SJCRH30 (cell line): ENCODE measurements around the gene RPL35. TPM values are rescaled to one million over a fixed set of nuclear protein-coding genes. Genes with fewer than 3 reads are reported as not detected.
"Not testable (repeated sequence)": the region's sequence is repeated elsewhere in the genome, so short reads cannot be mapped to it uniquely, and the experiment has no call there.

Source experiments
- DNase-seq, 2 experiments: peaks; one replicate each; pipeline ENCODE4 v3.0.0-alpha.2; 2015 to 2020
- H3K27ac ChIP-seq: fragments of 250-450 bp; sonication (Bioruptor Pico); 2 replicates; pipeline ENCODE4 v1.5.1; 2020; ENCODE audit warnings: mild to moderate bottlenecking, moderate library complexity
- H3K27me3 ChIP-seq: fragments of 250-450 bp; sonication (Bioruptor Pico); 2 replicates; pipeline ENCODE4 v1.5.1; 2020; ENCODE audit warnings: mild to moderate bottlenecking, moderate library complexity
- H3K36me3 ChIP-seq: fragments of 250-450 bp; sonication (Bioruptor Pico); 2 replicates; pipeline ENCODE4 v1.5.1; 2020; ENCODE audit warnings: mild to moderate bottlenecking, moderate library complexity
- H3K4me1 ChIP-seq: fragments of 250-450 bp; sonication (Bioruptor Pico); 2 replicates; pipeline ENCODE4 v1.5.1; 2020; ENCODE audit warnings: mild to moderate bottlenecking, moderate library complexity
- H3K4me3 ChIP-seq: fragments of 250-450 bp; sonication (Bioruptor Pico); 2 replicates; pipeline ENCODE4 v1.5.1; 2020; ENCODE audit warnings: mild to moderate bottlenecking, moderate library complexity
- H3K9me3 ChIP-seq: fragments of 250-450 bp; sonication (Bioruptor Pico); replicated peaks from 2 replicates; pipeline ENCODE4 v1.5.1; 2020; ENCODE audit warnings: mild to moderate bottlenecking, moderate library complexity
- total RNA-seq: library from RNA; depleted of rRNA; stranded (reverse); fragments of >200 nt; shearing (Covaris generic); gene quantifications from 2 replicates; pipeline ENCODE4 v1.2.3, GENCODE V29; 2014

Gene RPL35
- total RNA-seq, 1 experiment from 2014 or later: 3,495 TPM

DNA sequence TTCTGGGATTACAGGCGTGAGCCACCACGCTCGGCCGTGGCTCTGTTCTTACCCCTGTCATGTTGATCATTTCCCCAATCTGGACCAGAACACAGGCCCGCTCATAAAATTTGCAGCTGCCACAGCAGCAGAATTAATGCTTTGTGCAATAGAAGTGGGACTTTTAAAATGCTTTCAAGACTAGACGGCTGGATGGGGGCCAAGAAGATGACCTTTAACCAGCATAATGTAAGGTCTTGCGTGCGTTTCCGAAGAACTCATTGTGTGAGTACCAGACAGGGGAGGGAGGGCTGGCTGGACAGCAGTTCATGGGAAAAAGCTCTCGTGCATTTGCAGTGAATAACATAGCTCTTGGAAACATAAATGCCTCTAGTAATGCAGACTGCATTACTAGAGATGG lies 12.0 kb downstream of the RPL35 start:
- Histone ChIP-seq H3K36me3 (no peaks in the 10 kb centered on the region), H3K9me3 (no peaks in the 10 kb centered on the region), H3K4me3 (no peak overlapping the region), H3K4me1 (peaks cover 27% of the 10 kb centered on the region), H3K27me3 (no peaks in the 10 kb centered on the region), H3K27ac (no peak overlapping the region)
- peak; percentile 46 to 55 for DNase-seq

DNA sequence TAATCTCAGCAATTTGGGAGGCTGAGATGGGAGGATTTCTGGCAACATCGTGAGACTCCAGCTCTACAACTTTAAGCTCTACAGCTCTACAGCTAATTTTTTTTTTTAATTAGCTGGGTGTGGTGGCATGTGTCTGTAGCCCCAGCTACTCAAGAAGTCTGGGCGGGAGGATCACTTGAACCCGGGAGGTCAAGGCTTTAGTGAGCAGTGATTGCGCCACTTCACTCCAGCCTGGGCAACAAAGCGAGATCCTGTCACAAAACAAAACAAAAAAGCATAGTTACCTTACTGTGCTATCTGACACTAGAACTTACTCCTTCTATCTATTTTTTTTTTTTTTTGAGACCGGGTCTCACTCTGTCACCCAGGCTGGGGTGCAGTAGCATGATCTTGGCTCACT lies 14.8 kb downstream of the RPL35 start:
- Histone ChIP-seq H3K27me3 (no peaks in the 10 kb centered on the region), H3K4me3 (no peak overlapping the region), H3K9me3 (no peaks in the 10 kb centered on the region), H3K4me1 (peaks cover 17% of the 10 kb centered on the region), H3K36me3 (no peaks in the 10 kb centered on the region), H3K27ac (no peak overlapping the region)
- no peak for DNase-seq

- H3K4me3 ChIP-seq, H3K9me3 ChIP-seq, H3K36me3 ChIP-seq, DNase-seq, H3K27me3 ChIP-seq, H3K27ac ChIP-seq: not testable (repeated sequence)
- H3K4me1 ChIP-seq: peaks cover 17% of the 10 kb centered on the region
Observed at GRCh38 chr9:124846467-124846866, 15.3 kb downstream of the RPL35 start.

DNA sequence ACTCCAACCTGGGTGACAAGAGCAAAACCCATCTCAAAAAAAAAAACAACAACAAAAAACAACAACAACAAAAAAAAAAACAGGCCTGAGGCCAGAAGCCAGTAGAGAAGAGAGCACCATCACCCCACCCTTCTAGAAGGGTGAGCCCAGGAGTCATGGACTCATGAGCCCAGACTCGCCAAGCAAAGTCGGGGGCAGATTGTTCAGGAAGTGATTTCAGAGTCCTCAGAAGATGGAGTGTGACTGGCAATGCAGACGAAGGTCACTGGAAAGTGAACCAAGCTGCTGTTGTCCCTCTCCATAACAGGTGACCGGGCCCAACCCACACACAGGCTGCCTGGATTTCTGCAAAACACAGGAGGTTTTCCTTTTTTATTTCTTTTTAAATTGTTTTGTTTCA lies 17.5 kb downstream of the RPL35 start:
- no peaks in the 10 kb centered on the region for H3K9me3 ChIP-seq
- no peaks in the 10 kb centered on the region for H3K36me3 ChIP-seq
- H3K4me1 ChIP-seq: peaks cover 26% of the 10 kb centered on the region
- H3K27me3 ChIP-seq: no peaks in the 10 kb centered on the region
- DNase-seq: peak in 1 of 2 experiments; percentile 11
- no peak overlapping the region for H3K27ac ChIP-seq
- H3K4me3 ChIP-seq: no peak overlapping the region

- Histone ChIP-seq H3K4me1 (peaks cover 29% of the 10 kb centered on the region), H3K27me3 (no peaks in the 10 kb centered on the region), H3K4me3 (no peak overlapping the region), H3K9me3 (no peaks in the 10 kb centered on the region), H3K27ac (no peak overlapping the region), H3K36me3 (no peaks in the 10 kb centered on the region)
- no peak for DNase-seq
Observed at GRCh38 chr9:124843456-124844034, 18.2 kb downstream of the RPL35 start.

DNA sequence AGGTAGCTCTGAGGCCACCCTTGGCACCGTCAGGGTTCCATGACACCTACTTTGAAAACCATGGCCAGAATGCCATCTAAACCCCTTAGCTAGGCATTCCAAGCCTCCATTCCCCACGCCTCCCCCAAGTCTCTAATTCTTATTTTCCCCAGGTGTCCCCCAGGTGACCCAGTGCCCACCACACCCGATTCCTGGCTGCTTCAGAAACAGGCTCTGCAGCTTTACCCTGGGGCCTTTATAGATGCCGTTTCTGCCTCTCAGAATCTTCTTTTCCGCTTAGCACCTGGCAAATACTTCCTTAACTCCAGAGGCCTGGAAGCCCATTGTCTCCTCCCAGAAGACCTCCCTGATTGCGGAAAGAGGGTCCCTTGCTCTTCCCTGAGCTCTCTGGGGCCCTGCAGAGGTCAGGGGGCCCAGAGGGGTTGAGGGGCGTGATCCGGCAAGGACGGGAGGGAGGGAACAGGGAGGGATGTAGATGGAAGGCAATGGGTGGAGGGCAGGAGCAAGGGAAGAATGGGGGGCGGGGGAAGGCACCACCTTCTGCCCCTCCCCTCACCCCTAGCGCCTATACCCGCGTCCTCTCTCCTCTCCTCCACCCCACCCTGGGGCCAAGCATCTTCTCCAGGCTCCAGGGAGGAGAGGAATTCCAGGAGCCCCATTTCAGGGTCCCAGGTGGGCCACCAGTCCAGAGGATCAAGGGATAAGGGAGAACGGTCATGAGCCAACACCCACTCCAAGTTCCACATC lies 20.5 kb downstream of the RPL35 start:
- Histone ChIP-seq H3K36me3 (no peaks in the 10 kb centered on the region), H3K27ac (peak overlapping the region; percentile 93), H3K9me3 (no peaks in the 10 kb centered on the region), H3K4me1 (peaks cover 26% of the 10 kb centered on the region), H3K4me3 (no peak overlapping the region), H3K27me3 (no peaks in the 10 kb centered on the region)
- peak in 1 of 2 experiments; percentile 21 for DNase-seq

DNA sequence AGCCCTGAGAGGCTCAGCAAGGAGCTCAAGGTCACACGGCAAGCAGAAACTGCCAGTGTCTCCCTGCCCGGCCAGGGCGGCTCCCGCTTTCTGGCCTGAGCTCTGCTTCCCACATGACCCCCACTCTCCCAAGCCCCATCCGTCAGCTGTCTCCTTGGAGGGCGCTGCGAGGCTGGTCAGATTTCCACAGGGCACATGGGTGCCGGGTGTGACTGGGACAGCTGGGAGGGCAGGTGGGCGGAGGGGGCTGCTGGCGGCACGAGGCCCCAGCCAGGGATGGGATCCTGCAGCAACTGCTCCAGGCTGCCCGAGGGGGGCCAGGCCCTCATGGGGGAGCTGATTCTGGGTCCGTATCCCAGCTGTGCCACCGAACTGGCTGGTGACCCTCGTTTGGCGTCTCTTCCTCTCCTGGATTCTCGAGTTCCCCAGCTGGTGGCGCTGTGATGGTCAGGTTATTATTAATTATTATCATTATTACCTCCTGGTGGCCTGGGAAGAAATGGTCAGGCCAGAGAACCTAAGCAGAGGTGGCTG lies 21.4 kb downstream of the RPL35 start:
- H3K4me3 ChIP-seq: peak overlapping the region; percentile 3; the same call in 1 of the 2 replicates
- no peaks in the 10 kb centered on the region for H3K27me3 ChIP-seq
- peak overlapping the region; percentile 93 for H3K27ac ChIP-seq
- H3K4me1 ChIP-seq: peaks cover 22% of the 10 kb centered on the region
- no peaks in the 10 kb centered on the region for H3K36me3 ChIP-seq
- peak; percentile 99 for DNase-seq
- no peaks in the 10 kb centered on the region for H3K9me3 ChIP-seq

DNA sequence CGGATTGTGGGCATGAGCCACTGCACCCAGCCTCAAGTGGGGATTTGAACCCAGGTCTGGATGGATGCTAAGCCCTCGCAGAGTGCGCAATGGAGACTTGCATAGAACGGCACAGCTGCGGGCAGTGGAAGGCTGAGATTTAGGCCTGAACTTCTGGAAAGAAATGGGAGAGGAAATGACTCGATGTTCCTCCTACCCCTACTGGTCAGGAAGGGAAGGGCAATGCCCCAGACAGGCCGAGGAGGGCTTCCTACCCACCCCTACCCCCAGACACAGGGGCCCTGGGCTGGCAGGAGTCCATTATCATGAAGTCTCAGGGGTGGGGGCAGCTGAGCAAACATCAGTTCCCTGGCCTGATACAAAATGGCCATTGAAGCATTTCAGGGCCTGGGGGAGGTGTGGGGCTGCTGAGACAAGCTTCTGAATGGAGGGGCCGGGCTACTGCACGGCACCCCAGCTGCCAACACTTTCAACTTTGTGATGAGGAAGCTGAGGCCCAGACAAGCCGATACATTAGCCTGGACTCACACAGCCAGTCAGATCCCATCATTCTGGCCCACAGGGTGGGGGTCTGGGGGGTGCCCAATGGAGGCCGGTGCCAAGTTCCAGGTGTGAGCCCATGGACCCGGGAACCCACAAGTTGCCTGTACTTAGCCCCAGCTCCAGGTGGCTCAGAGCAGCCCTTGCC lies 22.0 kb downstream of the RPL35 start:
- no peaks in the 10 kb centered on the region for H3K9me3 ChIP-seq
- H3K4me1 ChIP-seq: peaks cover 28% of the 10 kb centered on the region
- H3K4me3 ChIP-seq: peak overlapping the region; percentile 3; the same call in 1 of the 2 replicates
- H3K36me3 ChIP-seq: no peaks in the 10 kb centered on the region
- peak overlapping the region; percentile 93 for H3K27ac ChIP-seq
- DNase-seq: peak; percentile 99
- no peaks in the 10 kb centered on the region for H3K27me3 ChIP-seq

- not testable (repeated sequence) for DNase-seq, H3K9me3 ChIP-seq, H3K27ac ChIP-seq, H3K4me3 ChIP-seq, H3K27me3 ChIP-seq, H3K36me3 ChIP-seq
- peaks cover 34% of the 10 kb centered on the region for H3K4me1 ChIP-seq
Observed at GRCh38 chr9:124838567-124839275, 23.0 kb downstream of the RPL35 start.

DNA sequence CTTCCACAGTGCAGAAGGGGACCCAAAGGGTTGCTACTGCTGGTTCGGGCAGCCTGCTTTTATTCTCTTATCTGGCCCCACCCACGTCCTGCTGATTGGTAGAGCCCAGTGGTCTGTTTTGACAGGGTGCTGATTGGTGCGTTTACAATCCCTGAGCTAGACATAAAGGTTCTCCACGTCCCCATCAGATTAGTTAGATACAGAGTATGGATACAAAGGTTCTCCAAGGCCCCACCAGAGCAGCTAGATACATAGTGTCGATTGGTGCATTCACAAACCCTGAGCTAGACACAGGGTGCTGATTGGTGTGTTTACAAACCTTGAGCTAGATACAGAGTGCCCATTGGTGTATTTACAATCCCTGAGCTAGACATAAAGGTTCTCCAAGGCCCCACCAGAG lies 23.6 kb downstream of the RPL35 start:
- not testable (repeated sequence) for H3K36me3 ChIP-seq, H3K9me3 ChIP-seq, H3K4me3 ChIP-seq, H3K27ac ChIP-seq, H3K27me3 ChIP-seq, DNase-seq
- peaks cover 35% of the 10 kb centered on the region for H3K4me1 ChIP-seq

DNA sequence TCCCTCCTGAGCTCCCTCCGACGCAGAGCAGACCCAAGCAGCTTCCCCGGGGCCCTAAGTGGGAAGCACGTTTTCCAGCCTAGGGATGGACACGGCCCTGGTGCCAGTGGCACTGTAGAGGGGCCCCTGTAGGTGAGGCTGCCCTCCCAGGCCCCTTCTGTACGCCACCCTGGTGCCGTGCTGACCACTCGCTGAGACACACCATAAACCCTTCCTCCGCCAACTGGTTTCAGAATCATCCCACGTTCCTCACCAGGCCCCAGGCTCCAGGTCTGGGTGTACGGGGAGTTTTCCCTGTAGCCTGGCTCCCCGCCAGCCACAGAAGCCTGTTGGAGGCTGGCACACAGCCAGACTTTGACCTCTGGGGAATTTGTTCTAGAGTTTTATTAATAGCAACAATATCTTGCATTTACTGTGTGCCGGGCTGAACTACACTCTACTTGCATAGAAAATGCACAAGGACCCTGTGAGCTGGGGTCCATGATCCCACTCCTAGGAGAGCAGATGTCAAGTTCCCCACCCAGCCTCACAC lies 26.7 kb downstream of the RPL35 start:
- H3K4me1 ChIP-seq: peaks cover 39% of the 10 kb centered on the region
- no peaks in the 10 kb centered on the region for H3K27me3 ChIP-seq
- H3K36me3 ChIP-seq: no peaks in the 10 kb centered on the region
- H3K9me3 ChIP-seq: no peaks in the 10 kb centered on the region
- peak overlapping the region; percentile 27 for H3K27ac ChIP-seq
- H3K4me3 ChIP-seq: peak overlapping the region; percentile 13; the same call in 1 of the 2 replicates
- DNase-seq: peak; percentile 93 to 96

DNA sequence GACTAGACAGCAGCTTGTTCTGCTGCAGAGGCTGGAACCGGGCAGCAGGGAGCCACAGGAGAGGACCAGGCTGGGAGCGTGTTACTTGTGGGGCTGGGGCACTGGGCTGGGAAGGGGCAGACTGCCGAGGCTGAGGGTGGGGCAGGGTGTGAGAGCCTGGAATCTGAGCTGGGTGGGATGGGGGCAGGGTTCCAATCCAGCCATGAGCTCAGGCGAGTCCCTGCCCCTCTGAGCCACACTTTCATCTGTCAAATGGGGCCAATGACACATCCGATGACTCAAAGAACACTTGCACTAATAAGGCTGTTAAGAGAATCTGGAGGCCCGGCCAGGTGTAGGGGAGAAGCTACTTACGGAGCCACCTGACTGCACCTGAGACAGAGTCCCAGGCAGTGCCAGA lies 27.2 kb downstream of the RPL35 start:
- Histone ChIP-seq H3K4me3 (0 out of 2 replicates have a peak overlapping the region, but pooled peaks have one; percentile 13), H3K27ac (peak overlapping the region; percentile 27), H3K27me3 (no peaks in the 10 kb centered on the region), H3K4me1 (peaks cover 38% of the 10 kb centered on the region), H3K36me3 (no peaks in the 10 kb centered on the region), H3K9me3 (no peaks in the 10 kb centered on the region)
- DNase-seq: peak; percentile 53 to 55

DNA sequence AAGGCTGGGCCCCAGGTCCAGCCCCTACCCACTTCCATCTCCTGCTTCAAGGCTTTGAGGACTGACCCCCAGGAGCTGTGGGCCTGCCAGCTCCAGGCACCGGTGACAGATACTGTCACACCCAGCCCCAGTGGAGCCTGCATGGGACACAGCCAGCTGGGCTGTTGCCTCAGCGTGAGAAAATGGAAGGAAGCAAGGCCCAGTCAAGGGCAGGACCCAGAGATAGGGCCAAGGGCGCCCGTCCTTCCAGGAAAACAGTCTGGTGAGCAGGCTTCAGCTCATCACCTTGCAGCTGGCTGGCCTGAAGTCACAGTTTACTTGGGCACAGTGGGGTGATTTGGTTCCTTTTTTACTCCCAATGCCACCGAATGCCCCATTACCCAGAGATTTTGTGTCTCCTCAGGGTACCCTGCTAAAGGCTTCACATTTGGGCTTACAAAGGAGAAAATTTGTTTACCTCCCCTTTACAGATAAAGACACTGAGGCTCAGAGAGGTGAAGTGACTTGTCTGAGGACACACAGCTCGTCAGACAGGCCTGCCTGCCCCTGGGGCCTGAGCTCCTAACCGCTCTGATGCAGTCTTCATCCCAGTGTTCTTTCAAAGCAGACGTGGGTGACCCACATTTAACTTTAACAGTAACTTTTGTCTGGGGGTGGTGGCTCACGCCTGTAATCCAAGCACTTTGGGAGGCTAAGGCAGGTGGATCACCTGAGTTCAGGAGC lies 30.0 kb downstream of the RPL35 start:
- no peaks in the 10 kb centered on the region for H3K27me3 ChIP-seq
- no peaks in the 10 kb centered on the region for H3K9me3 ChIP-seq
- peak overlapping the region; percentile 41 for H3K27ac ChIP-seq
- H3K4me3 ChIP-seq: no peak overlapping the region
- peaks cover 39% of the 10 kb centered on the region for H3K4me1 ChIP-seq
- no peaks in the 10 kb centered on the region for H3K36me3 ChIP-seq
- DNase-seq: no peak

- H3K9me3 ChIP-seq: no peaks in the 10 kb centered on the region
- H3K4me3 ChIP-seq: no peak overlapping the region
- H3K27me3 ChIP-seq: no peaks in the 10 kb centered on the region
Observed at GRCh38 chr9:124830593-124830992, 31.2 kb downstream of the RPL35 start.

More at GRCh38 chr9:124830593-124830992, 31.2 kb downstream of the RPL35 start:
- Histone ChIP-seq H3K4me1 (peaks cover 39% of the 10 kb centered on the region), H3K27ac (no peak overlapping the region), H3K36me3 (no peaks in the 10 kb centered on the region)
- DNase-seq: no peak
